T-helper 1 cell (primary cell): ENCODE results near the gene PPAT.

ENCODE experiments used
- DNase-seq, 5 donors: peaks; one replicate each; pipeline ENCODE4 v3.0.0-alpha.2; 2012 to 2020

Gene PPAT

DNA sequence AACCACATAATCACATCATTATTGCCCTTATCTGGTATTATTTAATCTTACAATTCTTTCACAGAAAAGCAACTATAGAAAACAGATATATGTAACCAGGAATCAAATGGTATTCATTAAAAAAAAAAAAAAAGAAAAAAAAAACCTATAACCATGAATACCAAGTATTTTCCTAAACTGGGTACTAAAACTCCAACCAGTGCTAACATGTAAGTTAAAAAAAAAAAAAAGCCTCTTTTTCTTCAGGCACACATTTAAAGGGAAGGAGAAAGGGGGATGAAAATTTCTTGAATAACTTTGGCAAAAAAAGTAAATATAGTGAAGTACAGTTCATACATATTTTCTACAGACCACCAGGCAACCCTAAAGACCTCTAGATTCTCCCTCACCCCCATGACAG lies 2.1 kb downstream of the PPAT start:
- no peak for DNase-seq

DNA sequence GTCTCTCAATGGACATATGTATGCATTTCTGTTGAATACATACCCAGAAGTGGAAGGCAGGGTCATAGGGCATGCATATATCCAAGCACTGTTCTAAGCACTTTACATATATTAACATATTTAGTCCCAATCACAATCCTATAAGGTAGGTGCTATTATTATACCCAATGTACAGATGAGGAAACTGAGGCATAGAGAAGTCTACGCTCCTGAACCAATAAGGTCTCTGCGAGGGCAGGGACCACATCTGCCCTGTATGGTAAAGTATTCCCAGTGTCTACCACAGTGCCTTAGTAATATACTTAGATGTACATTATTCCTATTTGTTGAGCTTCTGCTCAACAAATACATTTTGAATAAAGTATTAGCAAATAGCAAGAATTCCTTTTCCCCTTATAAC lies 5.2 kb downstream of the PPAT start:
- DNase-seq, result no peak

- no peak for DNase-seq
Measured at GRCh38 chr4:56427179-56427578, 8.2 kb downstream of the PPAT start.

GRCh38 chr4:56426273-56426672 lies 9.1 kb downstream of the PPAT start:
- DNase-seq, result no peak

- no peak for DNase-seq
Measured at GRCh38 chr4:56425518-56425917, 9.9 kb downstream of the PPAT start.

DNA sequence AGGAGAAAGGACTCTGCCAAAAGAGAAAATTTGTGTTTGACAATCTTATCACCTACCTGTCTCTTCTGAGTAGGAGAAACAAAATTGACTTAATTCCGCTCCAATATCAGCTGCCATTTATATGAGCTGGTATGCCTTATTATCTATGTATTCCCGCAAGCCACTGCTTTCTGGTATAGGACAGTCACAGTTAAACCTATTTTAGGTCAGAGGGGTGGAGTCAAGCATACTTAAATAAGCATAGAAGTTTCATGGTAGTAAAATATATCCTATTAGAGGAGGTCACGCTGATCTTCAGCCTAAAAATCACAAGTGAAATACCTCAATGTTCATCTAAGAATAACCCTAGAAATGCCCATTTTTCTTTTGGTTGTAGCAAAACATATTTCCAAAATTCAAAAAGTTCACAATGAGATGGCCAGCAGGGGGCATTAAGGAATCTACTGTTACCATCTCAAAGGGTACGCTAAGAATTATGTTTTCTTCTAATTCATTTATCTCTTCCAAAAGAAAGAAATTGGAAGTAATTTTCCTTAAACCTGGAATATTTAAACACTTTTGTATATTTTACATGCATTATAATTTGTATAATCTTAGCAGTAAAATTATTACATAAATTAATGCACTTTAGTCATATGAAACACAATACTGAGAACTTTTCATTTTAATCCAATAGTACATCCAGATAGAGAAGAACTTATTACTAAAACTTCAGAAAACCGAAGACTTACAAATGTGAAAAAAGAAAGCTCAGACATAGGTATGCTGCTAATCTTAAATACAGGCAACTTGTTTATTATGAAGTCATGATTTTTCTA lies 10.5 kb downstream of the PPAT start:
- DNase-seq, result peak in 4 of 5 donors; percentile 10 to 46 (median 20)

DNA sequence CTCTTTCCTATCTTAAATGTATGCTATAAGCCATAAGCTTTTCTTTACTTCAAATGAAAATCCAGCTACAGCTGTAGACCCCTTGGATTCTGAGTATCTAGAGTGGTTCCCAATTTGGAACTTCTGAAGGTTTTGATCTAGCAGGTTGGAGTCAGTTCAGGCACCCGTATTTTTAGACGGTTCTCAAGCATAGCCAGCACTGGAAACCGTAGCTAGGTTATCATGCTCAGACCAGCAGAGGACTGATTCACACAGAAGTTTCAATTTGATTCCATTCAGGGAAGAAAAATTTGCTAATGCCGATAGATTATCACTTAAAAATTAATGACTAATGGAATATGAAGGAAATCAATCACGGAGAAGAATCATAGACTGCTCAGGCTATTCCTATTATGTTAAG lies 11.2 kb downstream of the PPAT start:
- DNase-seq, result no peak

GRCh38 chr4:56417396-56417795 lies 18.0 kb downstream of the PPAT start:
- no peak for DNase-seq

DNA sequence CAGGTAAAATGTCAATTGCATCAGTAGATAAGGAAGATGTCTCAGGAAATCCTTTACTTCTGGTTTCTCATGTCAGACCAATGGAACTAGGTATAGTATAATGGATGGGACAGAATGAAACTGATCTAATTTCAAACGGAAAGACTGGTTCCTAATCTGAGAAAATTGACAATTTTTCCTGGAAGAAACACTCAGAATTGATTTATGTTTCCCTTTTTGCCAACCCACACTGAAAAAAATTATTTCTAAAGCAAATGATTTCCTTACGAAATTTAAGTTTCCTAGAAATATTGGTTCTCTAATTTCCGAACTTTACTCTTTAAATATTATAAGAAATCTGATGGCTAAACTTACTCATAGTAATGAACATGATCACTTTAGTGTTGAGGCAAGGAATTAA lies 19.1 kb downstream of the PPAT start:
- DNase-seq, result peak in 1 of 5 donors; percentile 27

- no peak for DNase-seq
Measured at GRCh38 chr4:56414135-56414670, 21.2 kb downstream of the PPAT start.

- peak in 1 of 5 donors; percentile 22 for DNase-seq
Measured at GRCh38 chr4:56410247-56411062, 25.0 kb downstream of the PPAT start.

DNA sequence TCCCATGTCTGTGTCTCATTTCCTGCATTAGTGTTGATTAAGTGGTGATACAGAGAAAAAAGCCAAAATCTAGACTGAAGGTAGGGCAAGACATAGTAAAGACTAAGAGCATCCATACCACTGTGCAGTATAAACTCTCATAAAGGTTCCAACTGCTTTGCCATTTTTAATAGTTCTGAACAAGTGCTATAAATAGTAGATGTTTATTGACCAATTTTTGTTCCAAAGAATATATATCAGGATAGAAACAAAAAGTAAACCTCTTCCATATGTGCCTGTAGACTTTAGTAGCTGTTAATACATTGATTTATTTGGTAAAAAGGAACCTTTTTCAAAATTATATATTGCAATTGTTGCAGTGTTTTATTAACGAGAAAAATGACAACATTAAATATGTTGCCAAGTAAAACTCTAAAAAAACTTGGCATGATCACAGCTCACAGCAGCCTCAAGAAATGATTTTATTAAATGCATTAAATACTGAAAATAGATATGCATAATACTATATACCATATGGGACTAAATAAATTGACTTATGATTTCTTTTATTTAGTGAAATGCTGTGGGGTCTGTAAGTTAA lies 25.8 kb downstream of the PPAT start:
- no peak for DNase-seq

DNA sequence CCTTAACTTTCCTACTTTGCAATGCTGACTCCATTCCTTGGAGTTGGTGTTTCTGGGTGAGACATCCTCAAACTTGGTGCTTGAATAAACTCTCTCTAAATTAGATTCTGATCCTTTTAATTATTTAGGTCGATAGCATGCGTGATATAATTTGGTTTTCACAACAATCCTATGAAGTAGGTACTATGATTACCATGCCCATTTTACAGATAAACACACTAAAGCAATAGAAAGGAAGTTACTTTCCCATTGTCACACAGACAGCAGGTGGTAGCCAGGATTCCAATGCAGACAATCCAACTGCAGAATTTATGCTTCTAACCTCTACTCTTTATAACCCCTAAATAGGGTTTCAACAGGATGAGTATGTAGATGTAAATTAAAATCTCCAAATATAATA lies 26.4 kb downstream of the PPAT start:
- no peak for DNase-seq

DNA sequence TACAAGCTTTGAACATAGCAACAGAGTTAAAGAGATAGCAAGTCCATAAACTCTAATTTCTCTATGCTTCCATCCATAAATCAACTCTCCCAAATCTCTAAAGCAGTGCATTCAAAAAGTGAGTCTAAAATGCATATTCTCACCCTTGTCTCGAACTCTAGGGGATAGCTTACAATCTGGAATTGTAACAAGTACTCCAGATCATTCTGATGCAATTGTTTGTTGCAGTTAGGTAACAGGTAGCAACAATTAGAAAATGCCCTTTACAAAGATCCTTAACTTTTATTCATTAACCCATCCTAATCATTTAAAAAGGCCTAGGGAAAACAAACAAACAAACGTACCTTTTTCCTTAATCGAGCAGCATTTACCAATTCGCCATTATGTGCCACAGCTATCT lies 29.3 kb downstream of the PPAT start:
- no peak for DNase-seq

DNA sequence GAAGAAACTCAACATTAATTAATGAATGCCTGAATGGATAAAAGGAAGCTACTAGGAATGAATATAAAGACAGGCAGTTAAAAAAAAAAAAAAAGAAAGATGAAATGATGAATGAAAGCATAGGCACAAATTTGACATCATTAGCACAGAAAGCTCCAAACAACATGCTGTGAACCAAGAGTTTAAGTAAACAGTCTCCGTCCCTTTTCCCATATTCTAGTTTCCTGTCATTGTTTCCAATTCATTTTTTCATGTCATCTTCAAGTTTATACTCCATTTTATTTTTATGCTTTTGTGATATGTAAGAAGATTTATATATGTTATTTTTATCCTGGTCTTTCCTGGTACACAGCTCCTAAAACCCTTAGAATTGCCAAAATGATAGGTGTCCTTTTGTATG lies 30.4 kb downstream of the PPAT start:
- no peak for DNase-seq

DNA sequence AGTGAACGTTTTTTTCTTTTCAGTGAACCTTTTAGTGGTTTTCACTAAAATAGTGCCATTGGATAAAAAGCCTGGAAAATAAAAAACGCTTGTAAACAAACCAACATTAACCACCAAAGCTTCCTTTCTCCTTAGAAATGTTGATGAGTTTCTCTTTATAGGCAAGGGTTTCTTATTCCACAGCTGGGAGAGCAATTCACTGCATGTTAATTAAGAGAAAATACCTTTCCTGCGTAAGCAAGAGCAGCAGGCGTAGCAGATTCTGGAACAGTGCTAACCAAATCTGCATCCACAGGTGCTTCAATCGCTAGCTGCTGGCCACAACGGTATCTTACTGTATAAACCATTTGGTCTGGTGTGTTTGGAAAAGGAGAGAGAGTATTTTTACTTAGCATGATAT lies 34.9 kb downstream of the PPAT start:
- no peak for DNase-seq

DNA sequence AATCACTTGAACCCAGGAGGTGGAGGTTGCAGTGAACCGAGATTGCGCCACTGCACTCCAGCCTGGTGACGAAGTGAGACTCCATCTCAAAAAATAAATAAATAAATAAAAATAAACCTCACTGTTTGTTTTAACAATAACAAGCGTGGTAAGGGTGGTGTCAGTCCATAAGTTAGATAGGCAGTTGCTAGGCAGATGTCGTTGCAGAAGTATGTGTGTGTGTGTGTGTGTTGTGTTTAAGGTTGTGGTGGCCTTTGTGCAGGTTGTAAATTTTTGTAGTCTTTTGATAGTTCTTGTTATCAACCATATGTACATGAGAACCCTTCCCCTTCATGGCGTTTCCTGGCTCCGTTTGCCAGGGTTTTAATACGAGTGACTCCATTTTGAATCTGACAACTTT lies 44.1 kb downstream of the PPAT start:
- no peak for DNase-seq

GRCh38 chr4:56389558-56389957 lies 45.9 kb downstream of the PPAT start:
- no peak for DNase-seq

DNA sequence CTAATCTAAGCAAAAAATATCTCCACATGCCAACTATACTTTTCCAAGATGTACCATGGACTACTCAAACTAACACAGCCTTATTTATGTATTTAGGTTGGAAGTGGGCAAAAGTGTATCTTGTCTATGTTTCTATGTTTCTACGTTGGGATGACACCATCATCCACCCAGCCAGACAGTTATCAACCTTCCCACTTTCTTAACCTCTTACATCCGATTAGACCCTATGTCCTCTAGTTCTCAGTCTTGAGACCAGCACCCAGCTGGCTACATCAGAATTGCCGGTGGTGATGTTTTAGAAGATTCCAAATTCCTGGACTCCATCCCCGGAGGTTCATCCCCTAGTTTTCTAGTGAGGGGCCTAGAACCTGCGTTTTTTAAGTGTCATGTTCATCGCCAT lies 47.1 kb downstream of the PPAT start:
- no peak for DNase-seq

- peak; percentile 77 to 96 (median 88) for DNase-seq
Measured at GRCh38 chr4:56387023-56388001, 48.1 kb downstream of the PPAT start, which contains the start of gene AASDH. AASDH (minus strand) TSS chr4:56387491; CDS start chr4:56384299, 3,192 bp downstream.

- DNase-seq, result no peak
Measured at GRCh38 chr4:56386091-56386490, 49.3 kb downstream of the PPAT start.

DNA sequence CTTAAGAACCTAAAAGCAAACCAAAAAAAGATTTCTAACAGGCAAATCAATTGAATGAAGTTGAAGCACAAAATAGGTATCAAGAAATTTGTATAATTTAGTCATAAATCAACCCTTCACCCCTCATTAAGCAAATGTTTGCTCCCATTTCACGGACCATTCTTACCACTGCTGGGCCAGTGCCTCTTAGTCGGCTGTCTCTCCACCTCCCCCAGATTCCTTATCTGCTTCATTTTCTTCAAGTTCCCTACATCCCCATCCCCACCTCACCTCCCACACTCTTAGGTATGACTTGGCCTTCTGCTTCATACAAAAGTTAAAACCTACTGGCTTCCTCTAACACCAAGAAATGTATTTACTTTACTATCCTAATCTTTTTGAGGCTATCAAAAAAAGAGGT lies 60.0 kb downstream of the PPAT start:
- no peak for DNase-seq
